Smooth muscle cell (in vitro differentiated cells): ENCODE results near the gene ASH1L. TPM values are rescaled to one million over a fixed set of nuclear protein-coding genes. Genes with fewer than 3 reads are reported as not detected.
"Not testable (repeated sequence)": the region's sequence is repeated elsewhere in the genome, so short reads cannot be mapped to it uniquely, and the experiment has no call there.

ENCODE experiments used
- DNase-seq: peaks from one replicate; lab custom pipeline; 2025; ENCODE audit not compliant: unreplicated experiment; lab: John Stamatoyannopoulos, UW
- H2AFZ ChIP-seq: fragments of 200-600 bp; sonication (generic); 2 replicates; pipeline ENCODE4 v1.6.0; 2016; ENCODE audit warnings: antibody characterized with exemption, low read depth, mild to moderate bottlenecking
- H3F3A ChIP-seq: fragments of 200-600 bp; sonication (generic); 2 replicates; pipeline ENCODE4 v1.6.0; 2017; ENCODE audit warnings: antibody characterized with exemption, low read depth
- H3K27ac ChIP-seq: fragments of 200-600 bp; sonication (generic); 2 replicates; pipeline ENCODE4 v1.5.1; 2016; ENCODE audit warnings: low read depth, mild to moderate bottlenecking
- H3K27me3 ChIP-seq: fragments of 200-600 bp; sonication (generic); 2 replicates; pipeline ENCODE4 v1.6.1; 2016; ENCODE audit warnings: low read depth, mild to moderate bottlenecking
- H3K36me3 ChIP-seq: fragments of 200-600 bp; sonication (generic); 2 replicates; pipeline ENCODE4 v1.5.1; 2016; ENCODE audit warnings: low read depth
- H3K4me1 ChIP-seq: fragments of 200-600 bp; sonication (generic); 2 replicates; pipeline ENCODE4 v1.5.1; 2016; ENCODE audit warnings: low read depth
- H3K4me2 ChIP-seq: fragments of 200-600 bp; sonication (generic); 2 replicates; pipeline ENCODE4 v1.6.0; 2016; ENCODE audit warnings: mild to moderate bottlenecking
- H3K4me3 ChIP-seq: fragments of 200-600 bp; sonication (generic); 2 replicates; pipeline ENCODE4 v1.5.1; 2016; ENCODE audit warnings: mild to moderate bottlenecking
- H3K79me2 ChIP-seq: fragments of 200-600 bp; sonication (generic); 2 replicates; pipeline ENCODE4 v1.6.0; 2016; ENCODE audit warnings: low read depth, mild to moderate bottlenecking
- H3K9ac ChIP-seq: fragments of 200-600 bp; sonication (generic); 2 replicates; pipeline ENCODE4 v1.6.0; 2016; ENCODE audit warnings: low read depth
- H3K9me3 ChIP-seq: fragments of 200-600 bp; sonication (generic); replicated peaks from 2 replicates; pipeline ENCODE4 v1.5.1; 2016; ENCODE audit warnings: low read depth
- H4K20me1 ChIP-seq: fragments of 200-600 bp; sonication (generic); 2 replicates; pipeline ENCODE4 v1.6.0; 2016; ENCODE audit warnings: low read depth
- CTCF ChIP-seq: fragments of 200-600 bp; sonication (generic); IDR thresholded peaks from 2 replicates; pipeline ENCODE4 v1.5.1; 2017; ENCODE audit warnings: borderline replicate concordance, mild to moderate bottlenecking, antibody characterized with exemption; ENCODE audit not compliant: insufficient read depth, poor library complexity, severe bottlenecking
- WGBS: methylation state at CpG from one replicate; pipeline ENCODE4 v1.1.7; 2016; ENCODE audit warnings: low lambda C conversion rate; 5-methylcytosine and 5-hydroxymethylcytosine counted together
- polyA plus RNA-seq: library from polyadenylated mRNA; unstranded; fragments of >200 nt; fragmentation: Nextera tagmentation; extraction: Ambion mirVana; gene quantifications from 2 replicates; pipeline ENCODE4 v1.2.1, GENCODE V29; 2016
- total RNA-seq: library from RNA; depleted of rRNA; stranded (reverse); fragments of >200 nt; gene quantifications from 2 replicates; pipeline ENCODE4 v1.2.3, GENCODE V29; 2014

Gene ASH1L
- total and polyA plus RNA-seq, 2 experiments from 2014 or later: 9.2 to 38.7 TPM

GRCh38 chr1:155437405-155437804, 125.2 kb downstream of the ASH1L start:
- no peaks in the 10 kb centered on the region for H3K27me3 ChIP-seq
- peaks cover 14% of the 10 kb centered on the region for H3K79me2 ChIP-seq
- H3K36me3 ChIP-seq: peaks cover 17% of the 10 kb centered on the region
- no peak overlapping the region for H3K4me2 ChIP-seq
- no peak overlapping the region for H2AFZ ChIP-seq
- no peaks in the 10 kb centered on the region for H3K9me3 ChIP-seq
- over 99% methylated on average over 4 of the region's 4 CpGs for WGBS
- H3K4me1 ChIP-seq: no peaks in the 10 kb centered on the region
- no peak for DNase-seq
- H4K20me1 ChIP-seq: peaks cover 42% of the 10 kb centered on the region
- no peak overlapping the region for H3K4me3 ChIP-seq
- no peak for TF ChIP-seq CTCF
- H3K27ac ChIP-seq: no peak overlapping the region
- no peak overlapping the region for H3K9ac ChIP-seq
- H3F3A ChIP-seq: no peaks in the 10 kb centered on the region

GRCh38 chr1:155433831-155434389, 128.7 kb downstream of the ASH1L start:
- not testable (repeated sequence) for H2AFZ ChIP-seq, H3K27ac ChIP-seq, H3F3A ChIP-seq, H3K4me2 ChIP-seq, H3K9me3 ChIP-seq, DNase-seq, H3K4me1 ChIP-seq, H3K27me3 ChIP-seq, H3K9ac ChIP-seq, H3K4me3 ChIP-seq
- WGBS: 97% methylated on average over 14 of the region's 14 CpGs
- peaks cover 21% of the 10 kb centered on the region for H3K36me3 ChIP-seq
- H3K79me2 ChIP-seq: peaks cover 31% of the 10 kb centered on the region
- H4K20me1 ChIP-seq: peaks cover 28% of the 10 kb centered on the region

- Histone ChIP-seq H3K79me2 (peaks cover 37% of the 10 kb centered on the region), H3K36me3 (peaks cover 21% of the 10 kb centered on the region), H4K20me1 (peaks cover 23% of the 10 kb centered on the region)
- not testable (repeated sequence) for H3K4me3 ChIP-seq, H3K4me2 ChIP-seq, H3K9ac ChIP-seq, H3K27me3 ChIP-seq, DNase-seq, H3K9me3 ChIP-seq, H3K4me1 ChIP-seq, H3F3A ChIP-seq, H3K27ac ChIP-seq, H2AFZ ChIP-seq
- WGBS: 97% methylated on average over 22 of the region's 23 CpGs
Observed at GRCh38 chr1:155433128-155433830, 129.3 kb downstream of the ASH1L start.

DNA sequence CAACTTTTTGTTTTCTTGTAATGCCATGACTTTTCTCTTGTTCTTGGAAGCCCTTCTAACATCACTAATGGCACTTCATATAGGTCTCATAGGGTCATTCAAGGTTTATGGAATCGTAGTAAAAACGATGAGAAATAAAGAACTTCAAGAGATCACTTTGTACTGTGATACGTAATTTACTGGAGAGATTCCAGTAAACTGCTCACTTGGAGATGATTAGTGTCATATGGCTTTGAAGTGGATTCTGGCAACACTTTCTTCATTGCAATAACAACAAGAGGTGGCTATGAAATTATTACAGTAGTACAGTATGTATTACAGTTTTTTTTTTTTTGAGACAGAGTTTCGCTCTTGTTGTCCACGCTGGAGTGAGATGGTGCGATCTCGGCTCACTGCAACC, 138.5 kb downstream of the ASH1L start:
- 97% methylated on average over 7 of the region's 7 CpGs for WGBS
- peaks cover 13% of the 10 kb centered on the region for H4K20me1 ChIP-seq
- H2AFZ ChIP-seq: no peak overlapping the region
- no peaks in the 10 kb centered on the region for H3F3A ChIP-seq
- H3K79me2 ChIP-seq: peaks cover 26% of the 10 kb centered on the region
- H3K36me3 ChIP-seq: peaks cover 3% of the 10 kb centered on the region
- no peak for TF ChIP-seq CTCF
- no peak overlapping the region for H3K27ac ChIP-seq
- no peaks in the 10 kb centered on the region for H3K9me3 ChIP-seq
- H3K27me3 ChIP-seq: no peaks in the 10 kb centered on the region
- H3K4me3 ChIP-seq: no peak overlapping the region
- no peak overlapping the region for H3K9ac ChIP-seq
- no peak for DNase-seq
- no peaks in the 10 kb centered on the region for H3K4me1 ChIP-seq
- H3K4me2 ChIP-seq: no peak overlapping the region
